ENCODE measurements around the gene UBE2N.
"Not testable (repeated sequence)": the region's sequence is repeated elsewhere in the genome, so short reads cannot be mapped to it uniquely, and the experiment has no call there.

The UBE2N gene

DNA sequence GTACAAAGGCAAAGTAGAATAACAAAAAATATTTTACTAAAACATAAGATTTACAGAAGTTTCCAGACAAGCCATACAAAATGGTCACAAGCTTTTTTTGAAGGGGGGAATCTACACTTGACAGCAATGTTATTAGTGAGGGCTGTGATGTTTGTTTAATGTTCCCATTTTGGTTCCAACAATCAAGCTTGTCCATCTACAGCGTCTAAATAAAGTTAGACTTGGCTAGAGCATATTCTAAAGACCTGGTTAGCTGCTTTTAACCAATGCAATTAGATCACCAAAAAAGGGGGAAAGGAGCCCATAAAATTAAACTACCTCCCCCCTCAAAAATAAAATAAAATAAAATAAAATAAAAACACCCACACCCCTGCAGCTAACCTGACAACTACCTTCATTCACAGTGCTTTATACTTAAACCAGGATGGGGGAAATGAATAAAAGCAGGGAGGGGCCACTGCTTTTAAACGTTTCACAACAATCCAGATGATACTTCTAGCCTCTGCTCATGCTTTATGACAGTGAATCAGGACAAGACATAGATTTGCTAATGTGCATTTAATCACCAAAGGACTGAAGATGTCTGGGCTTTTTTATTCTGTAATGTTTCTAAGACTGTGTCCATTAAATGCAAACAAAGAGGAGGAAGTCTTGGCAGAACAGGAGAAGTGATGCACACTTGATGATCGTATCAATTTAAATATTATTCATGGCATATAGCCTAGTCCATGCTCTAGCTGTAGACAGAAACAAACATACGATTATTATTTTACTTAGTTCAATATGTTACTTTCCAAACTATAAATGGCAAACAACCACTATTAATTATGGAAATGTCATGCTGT lies 32.2 kb downstream of the UBE2N start:
- DNase-seq, result not testable (repeated sequence)

DNA sequence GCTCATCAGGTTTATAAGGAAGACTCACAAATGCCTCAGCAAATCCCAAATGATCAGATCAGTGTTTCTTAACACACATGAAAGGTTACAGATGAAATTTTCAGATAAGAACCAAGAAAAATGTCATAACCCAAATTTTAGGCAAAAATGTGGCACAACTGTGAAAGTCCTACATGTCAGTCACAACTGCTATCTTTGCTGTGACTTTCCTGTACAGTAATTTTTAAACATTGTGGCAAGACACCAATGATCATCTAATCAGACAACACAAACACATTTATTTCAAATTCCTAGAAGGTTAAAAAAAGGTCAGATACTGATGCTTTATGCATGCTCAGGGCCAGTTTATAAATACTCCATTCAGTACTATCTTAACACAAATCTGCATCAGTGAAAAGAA lies 32.9 kb downstream of the UBE2N start:
- DNase-seq, result no peak

DNA sequence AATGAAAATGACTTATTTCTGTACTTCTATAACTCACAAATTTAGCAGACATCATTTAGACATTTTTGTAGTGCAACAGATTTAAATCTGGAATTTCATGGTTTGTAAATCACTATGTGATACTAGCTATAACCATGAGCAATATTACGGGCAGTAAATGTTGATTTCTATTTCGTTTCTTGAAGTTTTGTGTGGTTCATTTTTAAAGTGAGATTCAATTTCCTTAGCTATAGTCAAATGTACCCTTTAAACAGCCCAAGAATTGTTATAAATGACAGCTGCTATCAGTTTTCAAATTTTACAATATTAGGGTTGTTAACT lies 33.8 kb downstream of the UBE2N start:
- DNase-seq, result no peak

DNA sequence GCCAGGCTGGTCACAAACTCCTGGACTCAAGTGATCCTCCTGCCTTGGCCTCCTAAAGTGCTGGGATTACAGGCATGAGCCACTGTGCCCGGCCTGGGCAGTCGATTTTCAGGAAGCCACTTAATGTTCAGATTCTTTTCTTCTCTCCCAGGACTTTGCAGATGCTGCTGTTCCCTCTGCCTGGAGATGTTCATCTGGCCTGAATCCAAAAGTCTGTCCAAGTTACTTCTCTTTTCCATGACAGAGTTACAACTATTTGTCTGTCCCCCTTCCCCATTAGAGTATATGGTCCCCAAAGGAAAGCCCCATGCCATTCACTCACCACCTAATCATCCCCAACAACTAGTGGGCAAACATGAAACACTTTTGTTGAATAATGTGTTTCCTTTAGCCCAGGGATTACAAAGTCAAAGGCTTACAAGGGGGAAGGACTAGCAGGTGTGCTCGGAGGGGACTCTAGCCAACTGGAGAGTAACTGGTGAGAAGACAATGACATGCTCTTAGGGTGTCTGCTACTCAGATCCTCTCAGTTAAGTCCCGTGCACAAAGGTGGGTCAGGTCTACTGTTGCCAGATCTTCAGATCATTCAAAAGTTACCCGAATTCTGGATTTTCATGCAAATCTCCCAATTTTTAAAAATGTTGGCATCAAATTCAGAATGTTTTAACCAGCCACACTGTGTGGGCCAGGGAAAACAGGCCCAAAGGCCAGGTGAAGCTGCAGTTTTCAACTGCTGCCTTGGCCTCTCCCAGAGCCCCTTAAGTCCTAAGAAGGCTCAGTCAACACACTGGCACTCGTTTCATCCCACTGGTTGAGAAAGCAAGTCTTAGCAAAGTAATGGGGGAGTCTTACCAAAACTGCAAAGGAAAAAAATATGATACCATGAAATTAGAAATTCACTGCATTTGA lies 34.4 kb downstream of the UBE2N start:
- DNase-seq, result no peak

DNA sequence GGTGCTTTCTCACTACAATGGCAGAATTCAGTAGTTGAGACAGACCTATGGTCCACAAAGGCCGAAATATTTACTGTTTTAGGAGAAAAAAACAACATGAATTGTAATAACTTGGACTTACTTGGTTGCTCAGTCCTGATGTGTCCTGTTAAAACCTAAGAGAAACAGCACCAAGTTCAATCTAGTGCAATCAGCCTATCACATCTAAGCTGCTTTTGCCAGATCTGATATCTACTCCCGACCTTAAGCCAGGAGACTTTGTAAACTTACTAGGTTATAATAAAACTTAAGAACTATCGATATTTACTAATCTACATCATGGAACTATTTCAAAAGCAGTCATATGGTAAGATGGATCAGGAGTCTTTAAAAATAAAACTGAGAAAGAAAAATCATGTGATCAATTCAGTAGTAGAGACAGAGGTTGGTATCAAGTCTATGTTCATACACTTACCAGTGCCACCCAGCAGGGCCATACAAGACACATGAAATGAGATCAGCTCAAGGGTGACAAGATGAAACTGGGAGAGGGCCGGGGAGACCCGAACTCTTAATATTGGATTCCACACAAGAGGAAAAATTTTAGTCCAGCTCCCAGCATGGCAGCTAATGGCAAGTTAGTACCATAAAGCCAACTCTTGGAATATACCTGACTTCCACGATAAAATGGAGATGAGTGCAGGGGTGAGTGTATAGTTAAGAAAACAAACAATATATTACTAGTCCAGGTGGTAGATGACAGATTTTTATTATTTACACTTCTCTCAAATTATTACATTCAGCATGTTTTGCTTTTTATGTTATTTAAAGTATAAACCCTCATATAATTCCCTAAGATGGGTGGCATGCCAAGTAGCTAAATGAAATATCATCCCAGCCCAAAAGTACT lies 36.5 kb downstream of the UBE2N start:
- no peak for DNase-seq

DNA sequence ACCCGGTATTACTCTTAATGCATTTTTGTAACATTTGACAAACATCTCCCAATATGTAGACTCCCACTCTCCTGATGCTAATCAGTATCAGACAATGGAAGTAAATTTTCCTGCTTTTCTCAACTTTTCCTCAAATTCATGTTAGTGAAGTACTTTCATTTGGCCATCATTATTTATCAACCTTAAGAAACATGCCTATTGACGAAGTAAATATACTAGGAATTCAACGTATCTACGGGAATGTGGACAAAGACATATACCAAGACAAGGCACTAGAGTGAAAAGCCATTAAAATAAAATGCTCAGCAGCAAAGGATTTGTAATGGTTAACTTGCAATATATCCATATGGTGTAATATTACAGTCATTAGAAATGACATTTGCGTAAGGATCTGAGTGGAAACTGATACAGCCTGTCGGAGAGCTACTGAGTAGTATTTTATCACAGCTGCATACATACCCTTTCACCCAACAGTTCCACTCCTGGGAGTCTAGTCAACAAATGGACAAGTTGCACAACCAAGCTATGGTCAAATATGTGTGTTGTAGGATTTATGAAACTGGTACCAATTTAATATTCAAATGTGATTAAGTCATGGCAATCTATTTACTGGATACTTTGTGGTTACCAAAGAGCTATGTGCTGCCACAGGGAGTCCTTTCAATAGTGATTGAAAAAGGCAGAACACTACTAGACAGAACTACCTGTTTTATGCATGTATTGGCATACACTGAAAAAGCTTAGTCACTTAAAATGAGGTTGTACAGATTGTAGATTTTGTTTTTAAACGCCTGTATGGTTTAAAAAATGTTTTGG lies 37.6 kb downstream of the UBE2N start:
- DNase-seq, result no peak

DNA sequence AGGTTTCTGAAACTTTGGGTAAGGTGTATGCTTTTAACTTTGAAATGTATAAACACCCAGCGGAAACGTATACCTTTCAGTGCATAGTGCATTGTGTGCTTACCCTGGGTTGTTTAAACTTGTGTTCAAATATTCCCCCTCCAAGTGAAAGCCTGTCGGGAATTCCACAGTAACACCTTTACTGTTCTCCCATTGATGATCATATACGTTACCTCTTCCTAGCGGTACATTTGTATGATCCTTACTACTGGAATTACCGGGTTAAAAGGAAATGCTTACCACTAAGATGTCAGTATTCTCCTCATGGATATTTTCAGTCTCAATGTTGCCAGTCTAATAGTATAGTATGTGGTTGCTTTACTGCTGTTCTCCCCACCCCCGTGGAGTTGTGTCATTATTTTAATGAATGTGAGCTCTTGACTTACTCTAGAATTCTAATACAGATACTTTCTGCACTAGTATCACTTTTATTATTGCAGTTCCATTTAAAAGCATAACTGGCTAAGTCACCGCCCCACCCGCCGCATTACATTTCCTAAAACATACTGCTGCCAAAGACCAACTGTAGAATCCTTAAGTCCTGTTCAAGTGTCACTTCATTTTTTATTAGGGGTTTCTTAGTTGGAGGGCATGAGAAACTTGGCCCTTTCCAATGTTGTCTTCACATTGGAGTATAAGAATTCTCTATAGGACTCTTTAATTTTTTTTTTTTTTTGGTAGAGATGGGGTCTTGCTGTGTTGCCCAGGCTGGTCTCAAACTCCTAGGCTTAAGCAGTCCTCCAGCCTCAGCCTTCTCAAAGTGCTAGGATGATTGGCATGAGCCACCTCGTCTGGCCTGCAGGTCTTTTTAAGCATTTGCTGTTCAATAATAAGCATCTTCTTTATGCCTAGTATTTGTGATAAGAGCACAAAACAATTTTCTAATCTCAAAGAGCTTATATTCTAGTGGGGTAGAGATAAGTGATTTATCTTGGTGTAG lies 39.1 kb downstream of the UBE2N start:
- DNase-seq, result no peak

DNA sequence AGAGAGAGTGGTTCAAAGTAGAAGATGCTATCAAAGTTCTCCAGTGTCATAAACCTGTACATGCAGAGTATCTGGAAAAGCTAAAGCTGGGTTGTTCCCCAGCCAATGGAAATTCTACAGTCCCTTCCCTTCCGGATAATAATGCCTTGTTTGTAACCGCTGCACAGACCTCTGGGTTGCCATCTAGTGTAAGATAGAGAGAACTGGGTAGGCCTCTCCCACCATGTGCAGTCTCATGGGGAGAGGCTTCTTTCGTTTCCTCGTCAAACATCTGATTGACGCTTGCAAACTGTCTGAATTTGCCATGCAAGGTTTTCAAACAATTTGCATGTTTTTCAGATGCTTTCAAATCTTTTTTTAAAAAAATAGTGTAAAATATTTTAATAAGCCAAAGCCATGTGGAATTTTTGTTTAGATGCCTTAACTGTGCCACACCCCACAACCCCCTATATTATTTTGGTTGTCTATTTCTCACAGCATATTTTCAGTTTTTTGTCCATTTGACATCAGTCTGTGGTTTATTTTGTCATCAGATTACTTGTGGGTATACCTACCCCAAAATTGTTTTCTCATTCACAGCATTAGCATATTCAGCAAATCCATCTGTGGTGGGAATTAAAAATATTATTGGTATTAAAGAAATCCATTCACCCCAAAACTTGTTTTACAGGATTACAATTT lies 42.4 kb downstream of the UBE2N start:
- DNase-seq, result not testable (repeated sequence)

DNA sequence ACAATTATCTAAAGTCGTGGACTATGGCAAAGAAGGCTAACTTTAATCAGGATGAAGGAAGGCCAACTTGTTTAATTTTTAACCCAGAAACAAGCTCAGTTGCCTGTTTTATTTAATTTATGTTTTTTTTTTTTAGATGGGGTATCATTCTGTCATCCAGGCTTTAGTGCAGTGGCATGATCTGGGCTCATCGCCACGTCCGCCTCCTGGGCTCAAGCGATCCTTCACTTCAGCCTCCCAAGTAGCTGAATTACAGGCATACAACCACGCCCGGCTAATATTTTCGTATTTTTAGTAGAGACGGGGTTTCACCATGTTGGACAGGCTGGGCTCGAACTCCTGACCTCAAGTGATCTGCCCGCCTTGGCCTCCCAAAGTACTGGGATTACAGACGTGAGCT lies 44.3 kb downstream of the UBE2N start:
- no peak for DNase-seq

DNA sequence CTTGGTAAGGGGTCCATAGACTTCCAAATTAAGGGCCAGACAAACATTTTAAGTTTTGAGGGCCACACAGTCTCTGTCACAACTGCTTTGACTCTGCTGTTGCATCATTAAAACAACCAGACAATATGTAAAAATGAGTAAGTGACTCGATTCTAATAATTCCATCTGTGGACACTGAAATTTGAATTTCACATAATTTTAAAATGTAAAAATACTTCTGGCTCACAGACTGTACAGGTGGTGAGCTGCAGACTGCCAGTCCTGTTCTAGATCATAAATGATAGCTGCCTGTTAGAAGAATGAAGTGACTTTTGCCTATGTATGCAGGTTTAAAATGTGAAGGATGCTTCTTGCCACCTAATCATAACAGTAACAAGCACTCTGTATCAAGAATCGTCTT lies 48.3 kb downstream of the UBE2N start:
- DNase-seq, result no peak

DNA sequence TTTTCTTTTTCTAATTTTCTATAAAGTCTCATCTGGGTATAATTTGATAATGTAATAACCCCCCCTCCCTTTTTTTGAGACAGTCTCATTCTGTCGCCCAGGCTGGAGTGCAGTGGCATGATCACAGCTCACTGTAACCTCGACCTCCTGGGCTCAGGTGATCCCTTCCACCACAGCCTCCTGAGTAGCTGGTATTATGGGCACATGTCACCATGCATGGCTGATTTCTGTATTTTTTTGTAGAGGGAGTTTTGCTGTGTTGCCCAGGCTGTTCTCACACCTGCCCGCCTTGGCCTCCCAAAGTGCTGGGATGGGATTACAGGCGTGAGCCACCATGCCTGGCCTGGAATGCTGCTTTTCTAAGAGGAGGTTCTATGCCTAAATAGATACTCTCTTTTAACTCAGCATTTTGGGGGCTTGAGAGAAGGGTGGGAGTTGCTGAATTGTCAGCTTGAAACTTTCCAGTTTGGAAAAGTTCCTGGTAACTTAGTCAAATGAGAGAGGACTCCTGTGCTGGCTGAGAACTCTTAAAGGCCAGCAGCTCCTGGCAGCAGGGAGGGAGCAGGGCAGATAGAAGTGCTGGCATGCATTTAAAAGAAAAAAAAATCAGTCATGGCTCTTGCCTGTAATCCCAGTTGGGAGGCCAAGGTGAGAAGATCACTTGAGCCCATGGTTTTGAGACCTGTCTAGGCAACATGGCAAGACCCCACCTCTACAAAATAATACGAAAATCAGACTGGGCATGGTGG lies 51.0 kb downstream of the UBE2N start:
- DNase-seq, result no peak

DNA sequence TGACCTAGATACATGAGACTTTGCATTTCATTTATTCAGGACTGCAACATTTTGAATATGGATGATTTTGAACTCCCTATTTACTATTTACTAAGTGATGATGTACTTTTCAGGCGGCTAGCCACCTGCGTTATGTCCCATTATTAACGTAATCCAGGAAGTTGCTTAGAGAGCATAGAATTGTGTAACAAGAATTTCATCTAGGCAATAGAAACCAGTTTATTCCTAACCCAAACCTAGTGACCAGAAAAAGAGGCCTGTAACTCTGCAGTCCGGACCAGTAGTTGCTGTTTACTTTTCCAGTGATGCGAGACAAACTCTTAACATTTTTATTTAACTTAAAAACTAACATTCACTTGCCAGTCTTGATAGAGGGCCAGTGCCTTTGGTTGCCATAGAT lies 51.7 kb downstream of the UBE2N start:
- DNase-seq, result no peak

DNA sequence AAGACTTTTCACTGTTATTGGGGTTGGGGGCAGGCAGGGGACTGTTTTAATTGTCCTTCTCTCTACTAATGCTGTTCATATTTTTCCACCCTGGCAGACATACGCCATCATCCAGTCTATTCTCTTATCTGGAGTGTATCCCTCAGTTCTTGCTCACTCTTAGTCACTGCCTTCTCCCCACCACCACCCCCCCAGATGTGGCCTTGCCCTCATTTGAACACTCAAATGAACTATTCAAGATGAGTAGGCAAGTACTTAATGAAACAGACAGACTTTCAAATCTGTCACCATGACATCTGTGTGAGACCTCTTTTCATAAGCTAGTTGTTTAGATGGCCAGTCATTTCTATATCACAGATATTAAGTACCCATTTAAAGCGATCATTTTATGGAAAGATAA lies 54.0 kb downstream of the UBE2N start:
- DNase-seq, result no peak

DNA sequence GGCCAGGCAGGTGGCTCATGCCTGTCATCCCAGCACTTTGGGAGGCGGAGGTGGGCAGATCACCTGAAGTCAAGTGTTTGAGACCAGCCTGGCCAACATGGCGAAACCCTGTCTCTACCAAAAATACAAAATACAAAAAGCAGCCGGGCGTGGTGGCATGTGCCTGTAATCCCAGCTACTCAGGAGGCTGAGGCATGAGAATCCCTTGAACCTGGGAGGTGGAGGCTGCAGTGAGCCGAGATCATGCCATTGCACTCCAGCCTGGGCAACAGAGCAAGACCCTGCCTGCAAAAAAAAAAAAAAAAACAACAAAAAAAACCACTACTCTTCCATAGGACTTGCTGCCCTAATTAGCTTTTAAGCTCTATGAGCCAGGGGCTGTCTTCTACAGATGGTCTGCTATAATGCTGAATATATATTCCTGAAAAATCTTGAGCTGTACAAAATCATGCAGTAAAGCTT lies 59.7 kb downstream of the UBE2N start:
- not testable (repeated sequence) for DNase-seq

DNA sequence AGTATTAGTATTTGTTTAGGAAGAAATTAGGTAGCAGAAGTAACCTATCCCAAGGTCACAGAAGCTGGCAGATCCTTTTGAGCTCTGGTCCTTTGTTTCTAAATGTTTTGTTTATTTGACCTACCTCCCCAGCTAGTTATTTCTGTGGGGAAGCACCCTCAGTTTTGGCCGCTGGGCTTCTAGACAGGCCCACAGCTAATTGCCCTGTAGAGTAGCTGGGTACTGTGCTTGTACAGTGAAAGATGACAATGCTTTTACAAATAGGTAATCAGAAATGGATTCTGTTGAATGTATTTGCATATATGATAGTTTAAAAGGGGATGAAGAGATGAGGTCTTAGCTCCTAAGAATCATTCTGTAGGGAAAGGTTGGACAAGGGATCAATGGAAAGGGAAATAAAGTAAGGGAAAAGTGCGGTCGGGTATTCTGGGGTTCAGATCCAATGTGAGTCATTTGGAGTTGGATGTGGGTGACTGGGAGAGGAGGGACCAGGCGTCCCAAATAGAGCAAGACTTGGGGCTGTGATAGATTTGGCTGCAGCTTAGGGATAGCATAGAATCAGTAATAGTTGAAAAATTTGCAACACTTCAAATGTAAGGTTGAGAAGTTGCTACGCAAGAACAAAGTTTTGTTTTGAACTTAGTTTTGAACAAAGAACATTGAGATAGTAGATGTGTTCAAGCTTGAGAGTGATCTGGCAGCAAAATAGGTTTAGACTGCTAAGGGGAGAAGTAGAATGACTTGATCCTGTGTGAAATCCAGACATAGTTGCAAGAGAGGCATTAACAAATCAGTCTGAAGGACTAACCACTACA lies 60.4 kb downstream of the UBE2N start:
- DNase-seq, result no peak

DNA sequence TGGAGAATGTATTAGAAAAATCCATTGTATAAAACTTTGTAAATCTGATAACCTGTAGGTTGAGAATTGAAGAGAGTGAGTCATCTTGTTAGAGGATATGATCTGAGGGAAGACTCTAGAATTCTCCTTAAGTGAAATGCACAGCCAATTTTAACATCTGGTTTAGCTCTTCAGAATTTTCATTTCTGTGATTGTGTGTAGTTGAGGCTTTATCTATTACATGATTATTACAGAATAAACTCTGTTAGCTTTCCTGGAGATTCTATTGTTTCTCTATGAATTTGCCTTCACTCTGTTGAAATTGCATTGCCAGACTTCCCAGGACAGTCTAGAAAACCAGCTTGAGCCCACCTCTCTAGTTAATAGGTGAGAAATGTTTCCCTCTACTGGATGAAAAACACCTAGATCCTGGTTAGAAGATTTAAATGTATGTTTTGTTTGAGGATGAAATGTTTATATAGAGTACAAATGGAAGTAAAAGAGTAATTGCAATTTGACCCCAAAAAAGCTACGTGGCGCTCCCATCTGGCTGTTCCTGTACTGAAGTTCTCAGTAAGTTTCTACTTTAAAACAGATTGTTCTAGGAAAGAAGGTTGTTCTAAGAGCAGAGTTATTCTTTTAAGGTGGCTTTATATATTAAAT lies 61.1 kb downstream of the UBE2N start:
- no peak for DNase-seq

DNA sequence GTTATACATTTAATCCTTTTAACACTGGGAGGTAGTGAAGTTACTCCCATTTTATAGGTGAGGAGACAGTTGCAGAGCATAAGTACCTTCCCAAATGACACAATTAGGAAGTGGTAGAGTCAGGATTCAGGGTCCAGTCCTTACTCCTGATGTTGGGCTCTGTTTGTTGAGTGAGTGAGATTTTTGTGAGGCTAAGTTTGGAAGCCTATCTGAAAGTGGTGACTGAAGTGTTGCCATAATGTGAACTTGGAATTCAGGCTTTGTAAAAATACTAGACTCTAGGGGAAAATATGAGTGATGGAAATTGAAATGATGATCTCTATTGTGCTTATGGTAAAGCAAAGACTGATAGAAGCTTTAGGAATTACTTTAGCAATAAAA lies 61.8 kb downstream of the UBE2N start:
- DNase-seq, result no peak

DNA sequence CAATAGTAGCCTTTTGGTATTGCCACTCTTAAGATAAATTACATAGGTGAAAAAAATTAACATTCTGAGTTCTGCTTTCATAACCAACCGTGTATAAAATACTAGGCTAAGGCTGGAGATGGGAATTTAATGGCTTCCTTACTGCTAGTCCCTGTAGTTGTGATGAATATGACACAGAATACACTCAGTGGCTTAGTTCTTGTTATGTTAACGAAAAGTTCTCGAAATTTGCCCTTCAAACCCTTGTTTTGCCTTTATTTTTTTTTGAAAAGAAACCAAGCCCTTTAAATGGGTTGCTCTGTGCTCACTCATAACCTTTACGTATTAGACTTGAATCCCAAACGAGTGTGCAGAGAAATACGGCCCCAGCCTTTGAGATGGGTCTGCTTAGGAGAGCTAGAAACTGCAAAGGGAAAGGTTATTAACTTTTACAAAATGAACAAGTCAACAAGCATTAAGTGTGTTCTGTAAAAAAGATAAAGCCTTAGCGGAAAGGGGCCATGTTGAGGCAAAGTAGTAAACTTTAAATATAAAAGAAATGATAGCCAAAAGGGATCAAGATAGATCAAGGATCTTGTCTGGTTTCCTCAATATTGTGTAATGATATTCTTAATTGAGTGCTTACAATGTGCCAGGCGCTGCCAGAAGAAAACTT lies 62.3 kb downstream of the UBE2N start:
- no peak for DNase-seq
